Forelimb muscle (tissue), 1 donor: Measurements from ENCODE around the gene KCNK13. TPM values are rescaled to one million over a fixed set of nuclear protein-coding genes. Genes with fewer than 3 reads are reported as not detected.

ENCODE experiments used
- DNase-seq: peaks from one replicate; pipeline ENCODE4 v3.0.0-alpha.2; 2013; ENCODE audit warnings: low read depth
- polyA plus RNA-seq: library from polyadenylated mRNA; unstranded; fragments of 120-200 nt; gene quantifications from one replicate; pipeline ENCODE4 v1.2.1, GENCODE V29; 2013; ENCODE audit not compliant: insufficient read length

KCNK13 gene
- polyA plus RNA-seq, 1 donor, result 0.30 TPM

GRCh38 chr14:90132821-90133570 lies 71.2 kb downstream of the KCNK13 start:
- no peak for DNase-seq

- DNase-seq, result no peak
Measured at GRCh38 chr14:90136904-90137303, 75.1 kb downstream of the KCNK13 start.

- DNase-seq, result no peak
Measured at GRCh38 chr14:90137807-90138206, 76.0 kb downstream of the KCNK13 start.

- DNase-seq, result no peak
Measured at GRCh38 chr14:90139199-90139598, 77.4 kb downstream of the KCNK13 start.

GRCh38 chr14:90140298-90140955 lies 78.6 kb downstream of the KCNK13 start:
- DNase-seq, result no peak

GRCh38 chr14:90140956-90141316 lies 79.1 kb downstream of the KCNK13 start:
- DNase-seq, result no peak

GRCh38 chr14:90153429-90153828 lies 91.6 kb downstream of the KCNK13 start:
- DNase-seq, result no peak

- no peak for DNase-seq
Measured at GRCh38 chr14:90154110-90154509, 92.3 kb downstream of the KCNK13 start.

GRCh38 chr14:90159146-90159545 lies 97.4 kb downstream of the KCNK13 start:
- DNase-seq, result no peak

- DNase-seq, result no peak
Measured at GRCh38 chr14:90159688-90160087, 97.9 kb downstream of the KCNK13 start.

- no peak for DNase-seq
Measured at GRCh38 chr14:90161129-90161528, 99.3 kb downstream of the KCNK13 start.

- no peak for DNase-seq
Measured at GRCh38 chr14:90168425-90169105, 106.8 kb downstream of the KCNK13 start.

GRCh38 chr14:90175631-90176030 lies 113.8 kb downstream of the KCNK13 start:
- no peak for DNase-seq

- no peak for DNase-seq
Measured at GRCh38 chr14:90177539-90178189, 115.9 kb downstream of the KCNK13 start.

GRCh38 chr14:90179357-90179756 lies 117.6 kb downstream of the KCNK13 start:
- DNase-seq, result no peak

GRCh38 chr14:90179809-90180779 lies 118.3 kb downstream of the KCNK13 start:
- DNase-seq, result no peak

- no peak for DNase-seq
Measured at GRCh38 chr14:90184094-90184493, 122.3 kb downstream of the KCNK13 start.

- no peak for DNase-seq
Measured at GRCh38 chr14:90184571-90185266, 122.9 kb downstream of the KCNK13 start.

GRCh38 chr14:90188588-90188987 lies 126.8 kb downstream of the KCNK13 start:
- DNase-seq, result no peak

GRCh38 chr14:90191154-90191553 lies 129.4 kb downstream of the KCNK13 start:
- DNase-seq, result no peak

- no peak for DNase-seq
Measured at GRCh38 chr14:90191585-90191984, 129.8 kb downstream of the KCNK13 start.
